ENCODE data around the gene CSTPP1.

DNA sequence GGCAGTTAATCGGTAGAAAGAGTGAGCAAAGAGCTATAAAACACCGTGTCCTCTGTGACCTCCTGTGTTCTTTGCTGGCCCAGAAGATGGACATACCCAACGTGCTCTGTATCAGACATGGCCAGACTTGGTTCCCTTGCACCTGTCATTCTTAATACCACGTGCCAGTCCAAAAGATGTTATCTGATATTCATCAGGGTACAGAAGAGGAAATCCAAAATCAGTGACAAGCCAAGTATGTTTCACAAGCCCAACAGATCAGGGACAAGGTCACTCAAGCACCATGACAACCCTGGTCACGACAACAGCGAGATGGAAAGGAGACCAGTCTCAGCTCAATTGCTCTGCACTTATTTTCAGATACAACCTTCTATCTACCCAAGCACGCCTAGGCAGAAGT is 21.7 kb upstream of the CSTPP1 start:
- TF ChIP-seq POLR2AphosphoS5 (IDR thresholded peaks at IDR 0.05), result no peak
- TF ChIP-seq POLR2A (IDR thresholded peaks at IDR 0.05; ENCODE audit: low read depth), result no peak
- TF ChIP-seq EP300 (IDR thresholded peaks at IDR 0.05), result no peak

Data from esophagus muscularis mucosa (tissue), 3 donors.